ENCODE measurements around the gene THBS3.

The THBS3 gene

GRCh38 chr1:155186794-155187455 is 20.8 kb downstream of the THBS3 start:
- DNase-seq, result no peak

- DNase-seq, result no peak
Observed at GRCh38 chr1:155186067-155186793, 21.5 kb downstream of the THBS3 start.

GRCh38 chr1:155185783-155186066 is 22.0 kb downstream of the THBS3 start:
- no peak for DNase-seq

DNA sequence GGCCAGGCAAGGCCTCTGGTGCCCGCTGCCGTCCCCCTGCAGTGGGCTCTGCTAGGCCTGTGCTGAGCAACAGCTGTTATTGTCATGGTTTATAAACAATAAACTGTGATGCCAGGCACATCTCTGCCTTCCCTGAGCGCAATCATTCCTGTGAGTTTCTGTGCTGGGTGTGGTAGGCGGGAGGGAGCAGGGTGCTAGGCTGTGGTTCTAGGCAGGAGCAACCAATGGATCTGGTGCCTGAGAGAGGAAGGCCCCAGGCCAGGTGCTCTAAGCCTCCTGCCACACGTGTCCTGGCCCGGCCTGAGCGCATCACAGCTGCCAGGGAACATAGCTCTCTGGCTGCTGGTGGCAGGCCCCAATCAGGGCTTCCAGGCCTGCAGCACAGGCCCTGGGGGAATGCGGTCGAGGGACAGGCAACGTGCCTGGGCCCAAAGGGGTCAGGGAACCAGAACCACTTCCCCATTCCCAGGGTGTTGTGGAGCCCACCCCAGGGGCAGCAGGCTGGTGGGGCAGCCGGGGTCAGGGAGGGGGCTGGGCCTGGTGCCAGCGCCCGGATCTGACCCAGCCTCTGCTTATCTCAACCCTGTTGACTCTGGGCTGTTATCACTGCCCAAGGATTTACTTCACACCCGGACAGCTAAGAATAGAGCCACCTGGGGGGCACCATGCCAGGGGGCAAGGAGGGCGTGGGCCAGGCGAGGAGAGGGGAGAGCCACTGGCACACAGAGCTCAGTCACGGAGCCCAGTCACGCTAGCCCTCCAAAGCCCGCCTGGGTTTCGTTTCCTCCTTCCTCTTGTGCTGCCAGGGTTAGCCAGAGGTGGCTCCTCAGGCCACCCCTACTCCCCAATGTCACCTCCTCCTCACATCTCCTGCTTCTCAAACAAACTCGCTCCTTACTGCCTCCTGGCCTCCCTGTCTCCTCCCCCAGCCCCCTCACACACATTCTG is 22.6 kb downstream of the THBS3 start:
- no peak for DNase-seq

GRCh38 chr1:155184351-155184811 is 23.3 kb downstream of the THBS3 start:
- no peak for DNase-seq

GRCh38 chr1:155183775-155184221 is 23.9 kb downstream of the THBS3 start:
- no peak for DNase-seq

DNA sequence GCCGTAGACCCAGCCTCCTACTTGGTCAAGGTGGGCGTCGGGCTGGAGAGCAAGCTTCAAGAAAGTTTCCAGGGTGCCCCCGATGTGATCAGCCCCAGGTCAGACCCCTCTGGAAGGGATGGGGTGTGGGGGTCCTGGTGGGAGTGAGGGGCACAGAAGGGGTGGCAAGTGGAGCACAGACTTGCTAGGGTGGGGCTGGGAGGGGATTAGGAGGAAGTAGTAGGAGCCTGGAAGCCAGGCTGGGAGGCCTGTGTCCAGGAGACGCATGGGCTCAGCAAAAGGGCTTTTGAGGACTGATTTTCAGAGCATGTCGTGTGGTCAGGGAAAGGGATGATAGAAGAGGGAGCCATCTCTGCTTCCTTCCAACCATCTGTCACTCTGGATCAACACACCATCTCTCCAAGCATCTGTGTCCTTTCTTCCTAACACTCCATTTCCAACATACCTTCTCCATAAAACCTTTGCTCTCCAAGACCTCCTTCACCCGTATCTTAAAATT is 25.6 kb downstream of the THBS3 start:
- DNase-seq, result no peak

DNA sequence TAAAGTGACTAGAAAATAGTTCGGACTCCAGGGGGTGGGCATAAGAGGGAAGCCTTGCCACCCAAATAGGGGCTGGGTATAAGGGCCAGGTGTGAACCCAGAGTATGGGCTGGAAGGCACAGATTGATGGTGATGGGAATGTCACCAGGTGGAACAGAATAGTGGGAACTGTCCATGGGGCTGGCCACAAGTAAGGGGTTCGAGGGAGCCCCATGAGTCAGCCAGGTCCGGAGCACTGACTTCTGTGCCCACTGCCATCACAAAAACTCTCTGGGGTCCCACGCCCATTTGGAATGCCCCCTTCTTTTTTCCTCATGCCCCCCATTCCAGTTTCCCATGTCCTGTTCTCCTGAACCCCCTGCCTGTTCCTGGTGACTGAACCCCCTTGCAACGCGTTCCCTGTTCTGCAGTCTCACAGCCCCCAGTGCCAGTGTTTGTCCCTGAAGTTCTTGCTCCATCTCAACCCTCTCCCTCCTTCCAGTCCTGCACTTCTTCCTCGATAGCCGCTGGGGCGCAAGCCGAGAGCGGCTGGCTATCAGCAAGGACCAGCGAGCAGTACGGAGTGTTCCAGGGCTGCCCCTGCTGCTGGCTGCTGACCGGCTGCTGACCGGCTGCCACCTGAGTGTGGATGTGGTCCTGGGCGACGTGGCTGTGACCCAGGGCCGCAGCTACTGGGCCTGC is 26.2 kb downstream of the THBS3 start:
- DNase-seq, result no peak

DNA sequence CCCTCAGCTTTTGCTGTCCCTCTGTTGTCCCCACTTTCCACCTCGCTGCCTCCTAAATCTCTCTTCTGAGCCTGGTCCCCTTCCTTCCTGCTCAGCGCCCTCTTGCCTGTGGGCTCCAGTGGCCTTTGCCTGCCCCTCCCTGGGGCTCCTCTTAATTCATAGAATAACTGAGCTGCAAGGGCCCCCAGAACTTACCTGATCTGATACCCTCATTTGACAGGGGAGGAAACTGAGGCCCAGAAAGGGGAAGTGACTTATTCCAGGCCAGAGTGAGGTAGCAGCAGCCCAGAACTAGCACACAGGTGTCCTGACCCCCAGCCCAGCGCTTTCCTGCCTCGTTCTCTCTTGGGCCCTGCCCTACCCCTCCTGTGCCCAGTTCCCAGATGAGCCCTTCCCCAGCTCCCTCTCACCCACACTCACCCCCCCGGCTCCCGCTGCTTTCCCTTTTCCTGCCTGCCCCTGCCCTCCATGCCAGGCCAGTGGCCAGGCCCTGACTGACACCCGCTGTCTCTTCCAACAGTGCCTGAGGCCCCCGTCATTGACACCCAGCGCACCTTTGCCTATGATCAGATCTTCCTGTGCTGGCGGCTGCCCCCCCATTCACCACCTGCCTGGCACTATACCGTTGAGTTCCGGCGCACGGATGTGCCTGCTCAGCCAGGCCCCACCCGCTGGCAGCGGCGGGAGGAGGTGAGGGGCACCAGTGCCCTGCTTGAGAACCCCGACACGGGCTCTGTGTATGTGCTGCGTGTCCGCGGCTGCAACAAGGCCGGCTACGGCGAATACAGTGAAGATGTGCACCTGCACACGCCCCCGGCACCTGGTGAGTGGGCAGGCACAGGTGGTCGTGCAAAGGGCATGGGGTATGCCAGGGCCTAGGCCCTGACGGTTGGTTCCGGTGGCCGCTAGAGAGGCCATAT is 28.3 kb downstream of the THBS3 start:
- no peak for DNase-seq

DNA sequence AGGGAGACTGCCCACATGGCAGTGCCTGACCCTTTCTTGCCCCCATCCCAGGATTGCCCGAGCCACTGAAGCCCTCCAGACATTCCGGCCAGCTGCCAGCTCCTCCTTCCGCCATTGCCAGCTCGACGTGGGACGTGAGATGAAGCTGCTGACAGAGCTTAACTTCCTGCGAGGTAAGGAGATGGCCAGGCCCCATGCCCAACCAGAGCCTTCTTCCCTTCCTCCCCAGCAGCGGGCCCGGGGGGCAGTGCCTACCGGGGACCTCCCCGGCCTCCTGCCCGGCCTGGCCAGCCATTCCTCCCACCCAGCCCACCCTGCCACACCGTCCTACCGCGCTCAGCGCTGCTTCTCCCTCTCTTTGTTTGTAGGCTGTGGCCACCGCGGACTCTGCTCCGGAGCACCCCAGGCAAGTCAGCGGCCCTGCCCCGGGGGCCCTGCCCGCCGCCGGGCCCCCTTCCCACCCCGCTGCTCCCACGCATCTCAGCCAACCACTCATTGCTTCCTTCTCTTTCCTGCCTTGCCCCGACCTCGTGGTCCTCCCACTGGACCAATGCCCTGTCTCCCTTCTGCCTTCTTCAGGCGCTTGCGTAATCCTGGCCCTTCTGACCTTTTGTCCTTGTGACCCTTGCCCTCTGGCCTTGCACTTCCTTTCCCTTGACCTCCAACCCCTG is 29.1 kb downstream of the THBS3 start:
- no peak for DNase-seq

- DNase-seq, result no peak
Observed at GRCh38 chr1:155177918-155178281, 29.8 kb downstream of the THBS3 start.

DNA sequence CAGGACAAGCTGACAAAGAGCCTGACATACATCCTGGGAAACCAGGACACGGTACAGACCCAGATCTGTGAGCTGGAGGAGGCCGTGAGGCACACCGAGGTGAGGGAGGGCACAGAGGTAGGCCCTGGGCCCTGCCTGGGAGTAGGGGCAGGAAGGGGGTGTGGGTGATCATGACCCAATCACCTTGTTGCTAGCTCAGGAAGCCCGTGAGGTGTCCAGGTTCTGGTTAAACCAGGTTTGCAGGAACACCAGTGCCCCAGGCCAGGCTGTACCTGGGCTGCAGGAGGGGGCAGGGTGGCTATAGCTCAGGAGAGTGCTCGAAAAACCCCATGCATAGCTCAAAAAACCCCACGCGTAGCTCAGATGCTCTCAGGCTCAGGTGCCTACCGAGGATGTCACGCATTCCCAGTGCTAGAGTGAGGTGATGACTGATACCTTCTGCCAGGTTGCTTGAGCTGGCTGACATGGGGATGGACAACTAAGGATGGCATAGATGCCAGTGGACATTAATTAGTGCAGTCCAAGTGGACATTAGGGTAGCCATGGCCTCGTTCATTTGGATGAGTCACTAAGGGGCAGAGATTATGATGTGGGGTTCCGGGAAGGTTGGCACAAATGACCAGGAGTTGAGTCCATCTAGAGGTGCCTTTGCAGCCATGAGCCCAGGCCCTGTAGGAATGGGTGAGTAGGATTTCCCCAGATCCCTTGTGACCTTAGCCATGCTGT is 30.3 kb downstream of the THBS3 start:
- DNase-seq, result no peak

DNA sequence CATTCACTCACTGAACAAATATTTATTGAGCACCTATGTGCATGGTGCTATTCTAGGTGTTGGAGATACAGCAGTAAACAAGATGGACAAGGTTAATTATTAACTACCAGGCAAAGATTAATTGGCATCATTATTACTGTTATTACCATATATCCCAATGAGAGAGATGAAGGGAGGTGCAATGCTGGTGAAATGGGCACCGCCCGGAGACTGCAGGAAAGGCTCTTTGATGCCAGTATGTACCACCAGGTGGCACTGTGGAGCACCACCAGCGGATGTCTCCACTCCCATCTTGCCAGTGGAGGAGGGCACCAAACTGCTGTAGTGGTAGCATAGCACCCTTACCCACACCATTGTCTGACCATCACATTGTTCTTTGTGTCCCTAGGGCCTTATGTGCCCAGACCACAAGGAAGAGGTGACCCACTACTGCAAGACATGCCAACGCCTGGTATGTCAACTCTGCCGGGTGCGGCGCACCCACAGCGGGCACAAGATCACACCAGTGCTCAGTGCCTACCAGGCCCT is 31.1 kb downstream of the THBS3 start:
- peak; percentile 55 for DNase-seq

- DNase-seq, result no peak
Observed at GRCh38 chr1:155175927-155176371, 31.7 kb downstream of the THBS3 start.

GRCh38 chr1:155175281-155175926 is 32.3 kb downstream of the THBS3 start:
- DNase-seq, result no peak

- no peak for DNase-seq
Observed at GRCh38 chr1:155174324-155175280, 33.1 kb downstream of the THBS3 start.

DNA sequence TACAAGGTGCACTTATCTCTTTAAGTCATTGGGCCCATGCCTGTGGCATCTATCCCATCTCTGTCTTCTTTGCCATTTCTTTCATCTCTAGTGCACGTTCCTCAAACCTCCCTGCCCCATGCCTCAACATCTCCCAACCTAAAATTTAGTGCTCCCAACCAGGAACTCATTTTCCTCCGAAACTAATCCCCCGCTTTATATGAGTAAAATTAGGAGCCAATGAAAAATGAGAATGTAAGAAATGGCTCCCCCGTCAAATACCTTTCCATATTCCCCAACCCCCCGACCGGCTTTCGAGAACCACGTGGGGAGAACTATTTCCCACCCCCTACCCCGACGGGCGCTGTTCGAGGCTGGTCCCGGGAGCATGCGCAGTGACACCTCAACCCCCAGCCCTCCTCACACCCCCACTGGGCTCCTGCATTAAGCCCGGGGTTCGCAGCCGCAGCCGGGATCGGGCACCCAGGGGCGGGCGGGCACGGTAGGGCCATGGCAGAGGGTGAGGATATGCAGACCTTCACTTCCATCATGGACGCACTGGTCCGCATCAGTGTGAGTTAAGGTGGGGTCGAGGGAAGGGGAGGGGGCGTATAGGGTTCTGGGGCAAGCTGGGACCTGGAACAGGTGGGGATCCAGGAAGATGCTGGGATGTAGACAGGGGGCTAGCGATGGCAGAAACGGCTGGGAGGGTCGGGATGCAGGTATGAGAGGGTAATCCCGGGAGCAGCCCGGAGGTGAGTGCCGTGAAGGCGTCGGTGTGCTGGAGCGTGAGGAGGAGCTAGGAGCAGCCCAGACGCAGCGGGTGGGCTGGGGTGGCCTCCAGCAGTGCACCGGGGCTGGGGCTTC is 34.0 kb downstream of the THBS3 start, which contains the start of gene TRIM46:
TSS of gene TRIM46 (plus strand) at position 372 of the 846 bp plus-strand sequence. CDS start at position 490, 118 bp downstream.
- DNase-seq, result peak; percentile 53

Measured in HCEC 1CT (cell line).